Neural crest cell (in vitro differentiated cells): ENCODE measurements around the gene CMTM2. TPM values are rescaled to one million over a fixed set of nuclear protein-coding genes. Genes with fewer than 3 reads are reported as not detected.

Source experiments
- DNase-seq: peaks from one replicate; pipeline ENCODE4 v3.0.0; 2021; ENCODE audit warnings: low read depth, mixed read lengths, low spot score
- H3K27ac Mint-ChIP-seq: one replicate; pipeline ENCODE4 v1.8.0; 2021; ENCODE audit warnings: mild to moderate bottlenecking, mixed read lengths; ENCODE audit not compliant: unreplicated experiment
- H3K27me3 Mint-ChIP-seq: 2 replicates; pipeline ENCODE4 v1.8.0; 2021; ENCODE audit warnings: low read depth, mild to moderate bottlenecking, mixed read lengths
- H3K36me3 Mint-ChIP-seq: 2 replicates; pipeline ENCODE4 v1.8.0; 2021; ENCODE audit warnings: low read depth, mild to moderate bottlenecking, mixed read lengths
- H3K4me1 Mint-ChIP-seq: 2 replicates; pipeline ENCODE4 v1.8.0; 2021; ENCODE audit warnings: mixed read lengths
- H3K4me3 Mint-ChIP-seq: one replicate; pipeline ENCODE4 v1.8.0; 2021; ENCODE audit warnings: mild to moderate bottlenecking, mixed read lengths
- H3K9me3 Mint-ChIP-seq: 2 replicates; pipeline ENCODE4 v1.8.0; 2021; ENCODE audit warnings: mixed read lengths
- total RNA-seq: library from RNA; stranded (reverse); gene quantifications from 2 replicates; pipeline ENCODE4 v1.2.1, GENCODE V29; 2021
- TF ChIP-seq, protein P1 (sequence below): fragments of 200-600 bp; sonication (generic); conservative IDR thresholded peaks from 2 replicates; pipeline ENCODE4 v1.5.0; 2021; ENCODE audit warnings: antibody characterized with exemption, mild to moderate bottlenecking

Gene CMTM2
- total RNA-seq, 1 donor from 2014 or later = 0.54 TPM

DNA sequence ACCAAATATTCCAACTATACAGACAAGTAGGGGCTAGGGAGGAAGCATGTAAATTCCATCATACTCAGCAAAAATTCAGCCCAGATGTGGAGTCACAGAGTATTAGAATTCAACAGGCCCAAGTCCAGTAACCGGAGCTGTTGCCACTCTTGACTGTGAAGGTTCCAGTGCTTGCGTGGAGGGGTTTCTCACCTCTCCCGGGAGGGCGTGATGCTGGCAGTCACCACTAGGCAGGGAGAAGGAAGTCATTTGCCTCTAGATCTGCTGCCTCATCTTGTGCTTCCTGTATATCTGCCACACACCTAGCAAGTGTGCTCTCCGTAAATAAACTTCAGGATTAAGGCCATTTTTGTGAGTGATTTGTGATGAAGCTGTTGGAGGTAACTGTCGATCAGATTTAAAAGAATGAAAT, 27.9 kb upstream of the CMTM2 start:
- H3K9me3 Mint-ChIP-seq = peaks cover 3% of the 10 kb centered on the region
- TF ChIP-seq, protein P1, sequence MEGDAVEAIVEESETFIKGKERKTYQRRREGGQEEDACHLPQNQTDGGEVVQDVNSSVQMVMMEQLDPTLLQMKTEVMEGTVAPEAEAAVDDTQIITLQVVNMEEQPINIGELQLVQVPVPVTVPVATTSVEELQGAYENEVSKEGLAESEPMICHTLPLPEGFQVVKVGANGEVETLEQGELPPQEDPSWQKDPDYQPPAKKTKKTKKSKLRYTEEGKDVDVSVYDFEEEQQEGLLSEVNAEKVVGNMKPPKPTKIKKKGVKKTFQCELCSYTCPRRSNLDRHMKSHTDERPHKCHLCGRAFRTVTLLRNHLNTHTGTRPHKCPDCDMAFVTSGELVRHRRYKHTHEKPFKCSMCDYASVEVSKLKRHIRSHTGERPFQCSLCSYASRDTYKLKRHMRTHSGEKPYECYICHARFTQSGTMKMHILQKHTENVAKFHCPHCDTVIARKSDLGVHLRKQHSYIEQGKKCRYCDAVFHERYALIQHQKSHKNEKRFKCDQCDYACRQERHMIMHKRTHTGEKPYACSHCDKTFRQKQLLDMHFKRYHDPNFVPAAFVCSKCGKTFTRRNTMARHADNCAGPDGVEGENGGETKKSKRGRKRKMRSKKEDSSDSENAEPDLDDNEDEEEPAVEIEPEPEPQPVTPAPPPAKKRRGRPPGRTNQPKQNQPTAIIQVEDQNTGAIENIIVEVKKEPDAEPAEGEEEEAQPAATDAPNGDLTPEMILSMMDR = peak; percentile 51
- peak; percentile 22 for DNase-seq
- peaks cover 18% of the 10 kb centered on the region for H3K36me3 Mint-ChIP-seq
- H3K27ac Mint-ChIP-seq = peak overlapping the region; percentile 24
- H3K4me1 Mint-ChIP-seq = peaks cover 77% of the 10 kb centered on the region
- peak overlapping the region; percentile 90 for H3K4me3 Mint-ChIP-seq
- no peaks in the 10 kb centered on the region for H3K27me3 Mint-ChIP-seq

DNA sequence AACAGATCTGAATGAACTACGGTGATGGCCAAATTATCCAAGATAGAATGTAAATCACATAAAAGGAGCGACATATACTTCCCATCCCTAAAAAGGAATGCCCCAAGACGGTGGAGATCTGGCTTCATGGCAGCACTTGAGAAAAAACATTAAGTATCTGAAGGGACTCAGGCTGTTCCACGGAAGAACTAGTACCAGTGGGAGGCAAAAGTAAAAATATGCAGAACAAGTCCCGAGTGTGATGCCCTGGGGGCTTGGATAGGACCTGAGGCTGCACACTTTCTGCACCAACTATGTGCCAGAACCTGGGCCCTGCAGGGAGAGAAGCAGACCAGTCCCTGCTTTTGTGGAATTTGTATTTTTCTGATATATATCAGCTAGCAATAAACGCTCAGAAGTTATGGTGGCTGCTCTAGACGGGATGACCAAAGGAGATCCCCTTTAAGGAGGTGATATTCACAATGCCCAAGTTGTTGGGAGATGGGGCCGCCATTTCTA, 27.4 kb upstream of the CMTM2 start:
- H3K27ac Mint-ChIP-seq = peak overlapping the region; percentile 65
- peaks cover 3% of the 10 kb centered on the region for H3K9me3 Mint-ChIP-seq
- H3K4me3 Mint-ChIP-seq = peak overlapping the region; percentile 90

DNA sequence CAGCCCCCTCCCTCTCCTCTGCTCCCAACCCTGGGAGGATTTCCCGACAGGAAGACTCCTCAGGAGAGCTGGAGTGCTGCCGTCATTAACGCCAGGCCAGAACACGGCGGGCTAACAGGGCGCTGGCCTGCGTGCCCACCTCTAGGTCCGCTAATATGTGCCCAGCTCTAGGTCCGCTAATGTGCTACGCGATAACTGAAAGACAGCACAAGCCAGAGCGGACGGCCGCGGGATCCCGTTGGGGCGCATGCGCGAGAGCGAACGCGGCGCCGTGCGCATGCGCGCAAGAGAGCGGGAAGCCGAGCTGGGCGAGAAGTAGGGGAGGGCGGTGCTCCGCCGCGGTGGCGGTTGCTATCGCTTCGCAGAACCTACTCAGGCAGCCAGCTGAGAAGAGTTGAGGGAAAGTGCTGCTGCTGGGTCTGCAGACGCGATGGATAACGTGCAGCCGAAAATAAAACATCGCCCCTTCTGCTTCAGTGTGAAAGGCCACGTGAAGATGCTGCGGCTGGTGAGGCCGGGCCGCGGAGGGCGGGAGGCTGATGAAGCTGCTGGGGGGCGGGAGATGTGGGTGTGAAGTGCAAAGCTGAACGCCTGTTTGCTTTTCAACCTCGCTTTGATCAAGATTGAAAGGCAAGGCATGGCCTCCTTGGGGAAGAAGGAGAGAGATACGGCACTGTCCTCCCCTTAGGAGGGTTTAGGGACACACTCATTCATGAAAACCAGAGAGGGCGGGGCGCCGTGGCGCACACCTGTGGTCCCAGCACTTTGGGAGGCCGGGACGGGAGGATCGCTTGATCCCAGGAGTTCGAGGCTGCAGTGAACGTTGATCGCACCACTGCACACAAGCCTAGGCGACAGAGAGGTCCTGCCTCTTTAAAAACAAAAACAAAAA, 26.7 kb upstream of the CMTM2 start, which contains the start of gene CKLF:
CKLF (plus strand) TSS at position 291 of the 892 bp plus-strand sequence; CDS start at position 431, 140 bp downstream.
- Mint-ChIP-seq H3K4me3 (peak within 1 kb of the TSS; percentile 90), H3K27me3 (no peaks in the 10 kb centered on the region), H3K27ac (peak within 1 kb of the TSS; percentile 65), H3K9me3 (peaks cover 3% of the 10 kb centered on the region), H3K36me3 (peaks cover 21% of the 10 kb centered on the region), H3K4me1 (peaks cover 73% of the 10 kb centered on the region)
- TF ChIP-seq, protein P1 = no peak
- DNase-seq = peak; percentile 87

More for the DNA sequence above, 27.4 kb upstream of the CMTM2 start:
- H3K27me3 Mint-ChIP-seq = no peaks in the 10 kb centered on the region
- peaks cover 77% of the 10 kb centered on the region for H3K4me1 Mint-ChIP-seq
- TF ChIP-seq, protein P1 = no peak
- no peak for DNase-seq
- H3K36me3 Mint-ChIP-seq = peaks cover 18% of the 10 kb centered on the region

DNA sequence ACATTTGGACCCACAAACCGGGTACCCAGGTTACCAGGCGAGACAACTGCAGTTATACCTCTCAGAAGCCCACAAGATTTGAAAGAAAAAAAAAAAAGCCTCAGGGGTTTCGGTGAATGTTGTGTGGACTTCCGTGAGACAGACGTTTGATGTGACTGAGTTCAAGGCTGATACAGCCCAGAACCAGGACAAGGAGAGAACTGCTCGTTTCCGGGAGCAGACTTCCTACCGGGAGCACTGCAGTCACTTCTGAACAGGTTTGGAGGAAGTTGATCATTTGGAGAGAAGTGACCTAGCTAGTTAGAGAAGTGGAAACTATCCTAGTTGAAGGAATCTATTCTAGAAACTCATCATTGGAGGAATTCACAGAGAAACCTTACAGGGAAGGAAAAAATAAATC, 26.0 kb upstream of the CMTM2 start:
- Mint-ChIP-seq H3K9me3 (peaks cover 3% of the 10 kb centered on the region), H3K27me3 (no peaks in the 10 kb centered on the region), H3K27ac (no peak overlapping the region), H3K4me1 (peaks cover 66% of the 10 kb centered on the region), H3K4me3 (peak overlapping the region; percentile 90), H3K36me3 (peaks cover 22% of the 10 kb centered on the region)
- no peak for DNase-seq
- TF ChIP-seq, protein P1 = no peak

DNA sequence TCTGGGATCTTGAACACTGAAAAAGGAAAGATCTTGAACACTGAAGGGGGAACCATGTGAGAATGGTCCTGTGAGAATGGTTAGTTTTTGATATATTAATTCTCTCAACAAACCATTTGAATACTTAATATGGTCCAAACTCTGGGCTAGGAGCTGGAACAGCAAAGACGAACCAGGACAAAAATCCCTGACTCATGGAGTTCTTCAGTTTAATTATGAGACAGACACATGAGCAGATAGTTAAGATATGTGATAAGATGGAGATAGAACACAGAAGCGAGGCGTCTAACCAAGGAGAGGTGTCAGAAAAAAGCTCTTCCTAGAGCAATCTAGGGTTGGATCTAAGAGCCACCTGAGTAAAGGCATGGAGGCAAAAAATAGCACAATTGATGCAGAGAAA, 25.2 kb upstream of the CMTM2 start:
- TF ChIP-seq, protein P1 = no peak
- Mint-ChIP-seq H3K9me3 (peaks cover 3% of the 10 kb centered on the region), H3K36me3 (peaks cover 22% of the 10 kb centered on the region), H3K27me3 (no peaks in the 10 kb centered on the region), H3K4me1 (peaks cover 58% of the 10 kb centered on the region), H3K27ac (no peak overlapping the region), H3K4me3 (no peak overlapping the region)
- no peak for DNase-seq
